ENCODE data around the gene IL6R.

IL6R gene

GRCh38 chr1:154446789-154447188 lies 41.6 kb downstream of the IL6R start:
- in situ Hi-C loops (cut with HindIII; ENCODE audit: low sequenced_read_pairs): no loop called here

- in situ Hi-C loops (cut with HindIII; ENCODE audit: low sequenced_read_pairs): no loop called here
These were observed 43.2 kb downstream of the IL6R start for GRCh38 chr1:154448331-154448811.

- in situ Hi-C loops (cut with HindIII; ENCODE audit: low sequenced_read_pairs): no loop called here
These were observed 48.0 kb downstream of the IL6R start for GRCh38 chr1:154453161-154453560.

- in situ Hi-C loops (cut with HindIII; ENCODE audit: low sequenced_read_pairs): no loop called here
These were observed 48.6 kb downstream of the IL6R start for GRCh38 chr1:154453574-154454352.

GRCh38 chr1:154454386-154455120 lies 49.4 kb downstream of the IL6R start:
- in situ Hi-C loops (cut with HindIII; ENCODE audit: low sequenced_read_pairs): no loop called here

- in situ Hi-C loops (cut with HindIII; ENCODE audit: low sequenced_read_pairs): no loop called here
These were observed 51.5 kb downstream of the IL6R start for GRCh38 chr1:154456631-154457030.

- in situ Hi-C loops (cut with HindIII; ENCODE audit: low sequenced_read_pairs): no loop called here
These were observed 53.9 kb downstream of the IL6R start for GRCh38 chr1:154459080-154459479.

- in situ Hi-C loops (cut with HindIII; ENCODE audit: low sequenced_read_pairs): no loop called here
These were observed 55.6 kb downstream of the IL6R start for GRCh38 chr1:154460695-154461260.

- in situ Hi-C loops (cut with HindIII; ENCODE audit: low sequenced_read_pairs): no loop called here
These were observed 58.4 kb downstream of the IL6R start for GRCh38 chr1:154463512-154463990.

GRCh38 chr1:154465621-154466195 lies 60.6 kb downstream of the IL6R start:
- in situ Hi-C loops (cut with HindIII; ENCODE audit: low sequenced_read_pairs): no loop called here

- in situ Hi-C loops (cut with HindIII; ENCODE audit: low sequenced_read_pairs): no loop called here
These were observed 61.1 kb downstream of the IL6R start for GRCh38 chr1:154466206-154466605.

- in situ Hi-C loops (cut with HindIII; ENCODE audit: low sequenced_read_pairs): no loop called here
These were observed 61.8 kb downstream of the IL6R start for GRCh38 chr1:154466921-154467417.

GRCh38 chr1:154467434-154468102 lies 62.4 kb downstream of the IL6R start:
- in situ Hi-C loops (cut with HindIII; ENCODE audit: low sequenced_read_pairs): no loop called here

GRCh38 chr1:154468535-154469250 lies 63.5 kb downstream of the IL6R start:
- in situ Hi-C loops (cut with HindIII; ENCODE audit: low sequenced_read_pairs): no loop called here

GRCh38 chr1:154469844-154470560 lies 64.9 kb downstream of the IL6R start:
- in situ Hi-C loops (cut with HindIII; ENCODE audit: low sequenced_read_pairs): no loop called here

- in situ Hi-C loops (cut with HindIII; ENCODE audit: low sequenced_read_pairs): no loop called here
These were observed 66.2 kb downstream of the IL6R start for GRCh38 chr1:154471304-154471703.

- in situ Hi-C loops (cut with HindIII; ENCODE audit: low sequenced_read_pairs): no loop called here
These were observed 69.7 kb downstream of the IL6R start for GRCh38 chr1:154474802-154475201.

GRCh38 chr1:154476791-154477190 lies 71.6 kb downstream of the IL6R start:
- in situ Hi-C loops (cut with HindIII; ENCODE audit: low sequenced_read_pairs): no loop called here

GRCh38 chr1:154478013-154478412 lies 72.9 kb downstream of the IL6R start:
- in situ Hi-C loops (cut with HindIII; ENCODE audit: low sequenced_read_pairs): no loop called here

All from DLD1 (cell line).